Calu3 (cell line): ENCODE measurements around the gene MFAP3. TPM values are rescaled to one million over a fixed set of nuclear protein-coding genes. Genes with fewer than 3 reads are reported as not detected.
"Not testable (repeated sequence)": the region's sequence is repeated elsewhere in the genome, so short reads cannot be mapped to it uniquely, and the experiment has no call there.

Experiments
- BruUV-seq: library from RNA; stranded (reverse); fragments of 400-500 nt; replicated peaks from 2 replicates; lab custom pipeline; 2021; lab: Mats Ljungman, UMichigan
- CTCF ChIA-PET: fragments of 300-600 bp; sonication (Branson Sonifier 250); formaldehyde crosslinking; loops from one replicate; lab custom pipeline; 2022; ENCODE audit warnings: antibody characterized with exemption; lab: Charles Lee
- DNase-seq: peaks from one replicate; pipeline ENCODE4 v3.0.0; 2022
- H3K27ac Mint-ChIP-seq: one replicate; pipeline ENCODE4 v1.8.0; 2022; ENCODE audit warnings: mixed read lengths; ENCODE audit not compliant: unreplicated experiment
- H3K27me3 Mint-ChIP-seq: one replicate; pipeline ENCODE4 v1.8.0; 2022; ENCODE audit warnings: mixed read lengths; ENCODE audit not compliant: unreplicated experiment
- H3K36me3 Mint-ChIP-seq: one replicate; pipeline ENCODE4 v1.8.0; 2022; ENCODE audit warnings: mild to moderate bottlenecking, moderate library complexity, mixed read lengths; ENCODE audit not compliant: insufficient read depth, unreplicated experiment
- H3K4me1 Mint-ChIP-seq: one replicate; pipeline ENCODE4 v1.8.0; 2022; ENCODE audit warnings: mild to moderate bottlenecking, low read depth, mixed read lengths; ENCODE audit not compliant: unreplicated experiment
- H3K4me3 Mint-ChIP-seq: one replicate; pipeline ENCODE4 v1.8.0; 2022; ENCODE audit warnings: mild to moderate bottlenecking, low read depth, moderate library complexity, mixed read lengths; ENCODE audit not compliant: unreplicated experiment
- H3K9me3 Mint-ChIP-seq: one replicate; pipeline ENCODE4 v1.8.0; 2022; ENCODE audit warnings: low read depth, mixed read lengths; ENCODE audit not compliant: unreplicated experiment
- CTCF ChIP-seq: fragments of 200-600 bp; IDR thresholded peaks from one replicate; pipeline ENCODE4 v1.8.0; 2022; ENCODE audit warnings: antibody characterized with exemption; ENCODE audit not compliant: unreplicated experiment
- intact Hi-C: fragments of 100-400 bp; cut with micrococcal nuclease; formaldehyde crosslinking; loops from one replicate; pipeline ENCODE4 v1.10.0; 2022; ENCODE audit not compliant: unreplicated experiment
- total RNA-seq: library from RNA; stranded (reverse); gene quantifications from 2 replicates; pipeline ENCODE4 v1.2.3, GENCODE V29; 2022

The MFAP3 gene
- total RNA-seq, 1 experiment from 2014 or later = 39.3 TPM

DNA sequence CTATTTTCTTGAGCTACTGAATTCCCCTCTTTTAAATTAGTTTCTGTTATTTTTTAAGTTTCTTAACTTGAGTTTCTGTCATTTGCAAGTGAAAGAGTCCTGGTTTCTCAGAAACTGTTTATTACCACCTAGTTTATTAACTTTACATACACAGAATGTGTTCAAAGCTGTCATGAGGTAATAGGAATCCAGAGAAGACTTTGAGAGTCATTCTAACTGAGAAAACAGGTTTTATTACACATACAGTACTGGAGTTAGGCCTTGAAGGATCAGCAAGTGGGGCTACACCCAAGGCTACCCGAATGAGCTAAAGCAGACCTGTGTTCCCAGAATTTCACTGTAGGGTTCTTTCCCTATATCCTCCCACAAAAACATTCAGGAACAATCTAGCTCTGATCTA is 33.1 kb upstream of the MFAP3 start:
- H3K27ac Mint-ChIP-seq = no peak overlapping the region
- no peaks in the 10 kb centered on the region for H3K9me3 Mint-ChIP-seq
- H3K36me3 Mint-ChIP-seq = no peaks in the 10 kb centered on the region
- BruUV-seq = no TSS peak
- TF ChIP-seq CTCF = no peak
- intact Hi-C loops = no loop called here
- no peak for DNase-seq
- no peaks in the 10 kb centered on the region for H3K4me1 Mint-ChIP-seq
- no peaks in the 10 kb centered on the region for H3K27me3 Mint-ChIP-seq
- no peak overlapping the region for H3K4me3 Mint-ChIP-seq
- CTCF ChIA-PET = no interaction called here

GRCh38 chr5:154010660-154011059 is 28.1 kb upstream of the MFAP3 start:
- intact Hi-C loops = no loop called here
- Mint-ChIP-seq H3K9me3 (no peaks in the 10 kb centered on the region), H3K4me3 (no peak overlapping the region), H3K36me3 (no peaks in the 10 kb centered on the region), H3K4me1 (no peaks in the 10 kb centered on the region), H3K27ac (no peak overlapping the region), H3K27me3 (no peaks in the 10 kb centered on the region)
- TF ChIP-seq CTCF = no peak
- CTCF ChIA-PET = no interaction called here
- BruUV-seq = no TSS peak
- DNase-seq = no peak

GRCh38 chr5:154015071-154015693 is 23.6 kb upstream of the MFAP3 start:
- no TSS peak for BruUV-seq

GRCh38 chr5:154018919-154019318 is 19.8 kb upstream of the MFAP3 start:
- BruUV-seq, H3K27me3 Mint-ChIP-seq, H3K4me1 Mint-ChIP-seq, H3K4me3 Mint-ChIP-seq, H3K36me3 Mint-ChIP-seq, intact Hi-C loops, DNase-seq, H3K27ac Mint-ChIP-seq, CTCF ChIA-PET, H3K9me3 Mint-ChIP-seq: not testable (repeated sequence)

More at GRCh38 chr5:154015071-154015693, 23.6 kb upstream of the MFAP3 start:
- Mint-ChIP-seq H3K27ac (no peak overlapping the region), H3K4me1 (no peaks in the 10 kb centered on the region), H3K4me3 (no peak overlapping the region), H3K27me3 (no peaks in the 10 kb centered on the region), H3K36me3 (no peaks in the 10 kb centered on the region), H3K9me3 (peaks cover 2% of the 10 kb centered on the region)
- DNase-seq = no peak
- no peak for TF ChIP-seq CTCF
- intact Hi-C loops = no loop called here
- CTCF ChIA-PET = no interaction called here

DNA sequence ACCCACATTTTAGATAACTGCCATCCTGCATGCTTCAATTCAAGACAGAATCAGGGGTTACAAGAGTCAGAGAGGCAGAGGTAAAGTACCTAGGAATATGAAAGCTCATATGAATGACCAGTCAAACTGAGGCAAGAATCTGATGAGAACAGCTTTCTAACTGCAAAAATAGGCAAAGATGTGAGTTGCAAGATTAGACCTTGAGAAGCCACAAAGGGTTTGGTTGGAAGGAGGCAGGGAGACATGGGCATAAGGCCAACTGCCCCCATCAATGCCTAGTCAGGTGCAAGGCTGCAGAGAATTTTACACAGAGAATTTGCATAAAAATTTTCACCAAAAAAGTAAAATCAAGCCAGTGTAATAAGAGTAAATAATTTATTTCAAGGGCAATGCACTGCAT is 12.8 kb upstream of the MFAP3 start:
- Mint-ChIP-seq H3K4me1 (no peaks in the 10 kb centered on the region), H3K36me3 (no peaks in the 10 kb centered on the region)

More for the DNA sequence above, 12.8 kb upstream of the MFAP3 start:
- CTCF ChIA-PET = interaction anchor here (0.6 kb wide), 1 partner anchor 14 kb away, joined by 3 read pairs; no protein-coding TSS in a partner anchor
- no peak for TF ChIP-seq CTCF
- no peak overlapping the region for H3K27ac Mint-ChIP-seq
- no peaks in the 10 kb centered on the region for H3K27me3 Mint-ChIP-seq
- BruUV-seq = no TSS peak
- no peak overlapping the region for H3K4me3 Mint-ChIP-seq
- no peaks in the 10 kb centered on the region for H3K9me3 Mint-ChIP-seq
- intact Hi-C loops = no loop called here
- DNase-seq = no peak
